OCI-LY3 (cell line): ENCODE data around the gene HDAC4.

Experiments used
- H2AFZ ChIP-seq: fragments of 200-600, 300-600 bp; shearing (Covaris generic); 2 replicates; pipeline ENCODE4 v1.6.0; 2014; ENCODE audit warnings: antibody characterized with exemption, low read depth, low read length
- H3K27ac ChIP-seq: fragments of 200-600, 300-600 bp; sonication (generic); 2 replicates; pipeline ENCODE4 v1.5.1; 2014; ENCODE audit warnings: mild to moderate bottlenecking, low read length, moderate library complexity, mixed read lengths
- H3K27me3 ChIP-seq: fragments of 200-600, 300-600 bp; sonication (generic); 2 replicates; pipeline ENCODE4 v1.6.1; 2014; ENCODE audit warnings: low read depth, low read length, mixed read lengths
- H3K36me3 ChIP-seq: fragments of 200-600, 300-600 bp; sonication (generic); replicated peaks from 2 replicates; pipeline ENCODE3; 2014; ENCODE audit warnings: low read depth, low read length, mixed read lengths
- H3K4me1 ChIP-seq: fragments of 300-600, 200-600 bp; sonication (generic); 2 replicates; pipeline ENCODE4 v1.6.1; 2014; ENCODE audit warnings: low read length, mixed read lengths
- H3K4me2 ChIP-seq: fragments of 200-600, 300-600 bp; sonication (generic); 2 replicates; pipeline ENCODE4 v1.6.1; 2014; ENCODE audit warnings: low read length, mixed read lengths
- H3K4me3 ChIP-seq: fragments of 300-600, 200-600 bp; sonication (generic); 2 replicates; pipeline ENCODE4 v1.5.1; 2014; ENCODE audit warnings: antibody characterized with exemption, mild to moderate bottlenecking, low read length, moderate library complexity
- H3K79me2 ChIP-seq: fragments of 300-600, 200-600 bp; shearing (Covaris generic); 2 replicates; pipeline ENCODE4 v1.6.1; 2014; ENCODE audit warnings: mild to moderate bottlenecking, low read length, mixed read lengths
- H3K9ac ChIP-seq: fragments of 300-600, 200-600 bp; shearing (Covaris generic); 2 replicates; pipeline ENCODE4 v1.6.0; 2014; ENCODE audit warnings: mild to moderate bottlenecking, low read length, moderate library complexity
- H3K9me3 ChIP-seq: fragments of 200-600, 300-600 bp; shearing (Covaris generic); 2 replicates; pipeline ENCODE4 v1.6.1; 2014; ENCODE audit warnings: low read length, mixed read lengths; ENCODE audit not compliant: insufficient read depth
- H4K20me1 ChIP-seq: fragments of 200-600, 300-600 bp; sonication (generic); 2 replicates; pipeline ENCODE4 v1.6.1; 2016; ENCODE audit warnings: low read length, mixed read lengths; ENCODE audit not compliant: insufficient read depth
- EZH2phosphoT487 ChIP-seq: fragments of 200-600 bp; shearing (Covaris generic); IDR thresholded peaks from 2 replicates; pipeline ENCODE4 v1.6.1; 2018; ENCODE audit warnings: antibody characterized with exemption, mixed run types, low read depth
- TF ChIP-seq, protein P1 (sequence below): fragments of 200-600, 300-600 bp; sonication (generic); IDR thresholded peaks from 2 replicates; pipeline ENCODE4 v1.5.1; 2014; ENCODE audit warnings: antibody characterized with exemption, low read length, low read depth

HDAC4 gene

DNA sequence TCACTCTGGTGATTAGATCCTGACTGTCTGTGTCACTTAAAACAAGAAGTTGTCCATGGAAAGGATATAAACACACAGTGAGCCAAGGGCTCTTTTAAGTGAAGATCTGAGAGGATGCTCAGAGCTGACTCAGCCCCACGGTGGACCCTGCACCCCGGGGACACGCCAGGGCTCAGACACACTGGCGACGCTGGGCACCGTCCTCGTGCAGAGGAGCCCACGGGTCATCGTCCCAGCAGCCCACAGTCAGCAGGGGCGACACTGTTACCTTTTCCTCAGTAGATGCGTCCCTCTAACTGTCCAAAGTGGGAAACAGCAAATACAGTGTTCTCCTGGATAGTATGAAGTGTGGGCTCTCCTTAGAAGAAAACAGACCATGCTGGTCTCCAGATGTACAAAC, 225.6 kb downstream of the HDAC4 start:
- no peaks in the 10 kb centered on the region for H4K20me1 ChIP-seq
- H3K9ac ChIP-seq = no peak overlapping the region
- no peaks in the 10 kb centered on the region for H3K36me3 ChIP-seq
- TF ChIP-seq EZH2phosphoT487 = no peak
- TF ChIP-seq, protein P1, sequence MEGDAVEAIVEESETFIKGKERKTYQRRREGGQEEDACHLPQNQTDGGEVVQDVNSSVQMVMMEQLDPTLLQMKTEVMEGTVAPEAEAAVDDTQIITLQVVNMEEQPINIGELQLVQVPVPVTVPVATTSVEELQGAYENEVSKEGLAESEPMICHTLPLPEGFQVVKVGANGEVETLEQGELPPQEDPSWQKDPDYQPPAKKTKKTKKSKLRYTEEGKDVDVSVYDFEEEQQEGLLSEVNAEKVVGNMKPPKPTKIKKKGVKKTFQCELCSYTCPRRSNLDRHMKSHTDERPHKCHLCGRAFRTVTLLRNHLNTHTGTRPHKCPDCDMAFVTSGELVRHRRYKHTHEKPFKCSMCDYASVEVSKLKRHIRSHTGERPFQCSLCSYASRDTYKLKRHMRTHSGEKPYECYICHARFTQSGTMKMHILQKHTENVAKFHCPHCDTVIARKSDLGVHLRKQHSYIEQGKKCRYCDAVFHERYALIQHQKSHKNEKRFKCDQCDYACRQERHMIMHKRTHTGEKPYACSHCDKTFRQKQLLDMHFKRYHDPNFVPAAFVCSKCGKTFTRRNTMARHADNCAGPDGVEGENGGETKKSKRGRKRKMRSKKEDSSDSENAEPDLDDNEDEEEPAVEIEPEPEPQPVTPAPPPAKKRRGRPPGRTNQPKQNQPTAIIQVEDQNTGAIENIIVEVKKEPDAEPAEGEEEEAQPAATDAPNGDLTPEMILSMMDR = no peak
- H3K4me3 ChIP-seq = no peak overlapping the region
- H3K27ac ChIP-seq = no peak overlapping the region
- H3K4me2 ChIP-seq = no peak overlapping the region
- H3K4me1 ChIP-seq = no peaks in the 10 kb centered on the region
- H2AFZ ChIP-seq = no peak overlapping the region
- H3K9me3 ChIP-seq = peaks cover 6% of the 10 kb centered on the region; the same call in 1 of the 2 replicates
- H3K79me2 ChIP-seq = no peaks in the 10 kb centered on the region
- H3K27me3 ChIP-seq = no peaks in the 10 kb centered on the region

DNA sequence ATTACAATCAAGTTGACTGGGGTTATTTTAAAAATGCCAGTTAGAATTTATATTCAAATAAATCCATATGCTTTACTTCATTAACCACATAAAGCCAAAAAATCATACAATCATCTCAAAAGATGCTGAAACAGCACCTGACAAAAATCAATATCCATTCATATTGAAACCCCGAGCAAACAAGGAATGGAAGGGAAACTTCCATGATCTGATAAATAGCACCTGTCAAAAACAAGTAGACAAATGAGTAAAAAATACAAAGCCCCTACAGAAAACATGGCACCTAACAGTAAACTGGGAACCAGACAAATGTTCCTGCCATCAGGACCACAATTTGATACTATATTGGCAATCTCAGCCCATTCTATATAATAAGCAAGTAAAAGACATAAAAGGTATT, 227.5 kb downstream of the HDAC4 start:
- no peak overlapping the region for H3K9ac ChIP-seq
- no peak overlapping the region for H3K4me3 ChIP-seq
- no peak overlapping the region for H2AFZ ChIP-seq
- no peak overlapping the region for H3K27ac ChIP-seq
- H4K20me1 ChIP-seq = no peaks in the 10 kb centered on the region
- H3K79me2 ChIP-seq = no peaks in the 10 kb centered on the region
- no peak overlapping the region for H3K4me2 ChIP-seq
- H3K4me1 ChIP-seq = no peaks in the 10 kb centered on the region
- peaks cover 6% of the 10 kb centered on the region; the same call in 1 of the 2 replicates for H3K9me3 ChIP-seq
- H3K27me3 ChIP-seq = no peaks in the 10 kb centered on the region
- H3K36me3 ChIP-seq = no peaks in the 10 kb centered on the region
- TF ChIP-seq, protein P1 = no peak
- no peak for TF ChIP-seq EZH2phosphoT487

DNA sequence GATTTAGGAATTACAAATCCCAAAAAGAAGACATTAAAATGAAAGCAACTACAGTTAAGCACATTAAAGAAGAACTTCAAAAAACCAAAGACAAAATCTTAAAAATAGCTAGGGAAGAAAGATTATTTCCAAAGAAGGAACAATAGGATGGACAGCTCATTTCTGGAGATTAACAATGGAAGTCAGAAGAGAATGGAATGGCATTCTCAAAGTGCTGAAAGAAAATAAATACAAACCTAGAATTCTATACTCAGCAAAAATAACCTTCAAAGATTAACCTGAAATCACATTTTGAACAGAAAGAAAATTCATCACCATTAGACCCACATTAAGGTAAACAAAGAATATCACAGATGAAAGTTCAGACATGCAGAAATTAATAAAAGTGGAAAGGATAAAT, 229.2 kb downstream of the HDAC4 start:
- Histone ChIP-seq H3K27ac (no peak overlapping the region), H4K20me1 (no peaks in the 10 kb centered on the region), H3K4me2 (no peak overlapping the region), H3K9ac (no peak overlapping the region), H3K9me3 (peaks cover 6% of the 10 kb centered on the region; the same call in 1 of the 2 replicates), H2AFZ (no peak overlapping the region), H3K4me3 (no peak overlapping the region), H3K4me1 (no peaks in the 10 kb centered on the region), H3K36me3 (no peaks in the 10 kb centered on the region), H3K79me2 (no peaks in the 10 kb centered on the region), H3K27me3 (no peaks in the 10 kb centered on the region)
- no peak for TF ChIP-seq EZH2phosphoT487
- TF ChIP-seq, protein P1 = no peak

DNA sequence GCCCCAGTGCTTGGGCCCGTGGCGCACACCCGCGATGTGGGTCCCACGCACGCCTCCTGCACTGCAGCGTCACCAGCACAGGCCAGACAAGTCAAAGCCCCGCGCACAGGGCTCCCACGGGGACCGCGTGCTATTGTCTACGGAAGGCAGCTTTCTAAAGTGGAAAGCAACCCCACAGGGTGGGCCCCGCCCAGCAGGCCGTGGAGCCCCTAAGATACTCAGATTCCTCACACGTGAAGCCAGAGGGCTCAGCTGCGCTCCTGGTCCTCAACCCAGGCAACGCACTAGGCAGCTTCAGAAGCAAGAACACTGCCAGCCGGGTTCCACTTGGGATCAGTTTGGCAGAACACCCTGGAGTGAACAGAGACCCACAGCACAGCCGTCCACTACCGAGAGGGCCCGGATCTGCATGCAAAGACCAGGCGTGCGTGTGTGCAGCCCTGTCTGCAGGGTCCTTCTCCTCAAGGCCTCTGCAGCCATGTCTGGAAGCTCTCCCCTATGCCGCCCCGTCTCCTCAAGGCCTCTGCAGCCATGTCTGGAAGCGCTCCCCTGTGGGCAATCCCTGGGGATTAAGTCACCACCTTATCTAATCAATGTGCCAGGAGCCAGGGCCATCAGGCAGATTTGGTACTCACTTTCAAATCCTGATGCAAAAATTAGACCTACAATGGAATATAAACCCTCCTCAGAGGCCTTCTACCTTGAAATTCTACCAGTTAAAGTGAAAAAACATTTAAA, 231.3 kb downstream of the HDAC4 start:
- Histone ChIP-seq H4K20me1 (no peaks in the 10 kb centered on the region), H3K4me3 (no peak overlapping the region), H2AFZ (no peak overlapping the region), H3K4me2 (no peak overlapping the region), H3K27ac (no peak overlapping the region), H3K36me3 (no peaks in the 10 kb centered on the region), H3K27me3 (no peaks in the 10 kb centered on the region), H3K4me1 (no peaks in the 10 kb centered on the region), H3K79me2 (no peaks in the 10 kb centered on the region), H3K9ac (no peak overlapping the region), H3K9me3 (peaks cover 6% of the 10 kb centered on the region; the same call in 1 of the 2 replicates)
- TF ChIP-seq EZH2phosphoT487 = no peak
- TF ChIP-seq, protein P1 = no peak
